BE2C (cell line): ENCODE results near the gene MCTP2.
"Not testable (repeated sequence)": the region's sequence is repeated elsewhere in the genome, so short reads cannot be mapped to it uniquely, and the experiment has no call there.

Source experiments
- DNase-seq: peaks from one replicate; pipeline ENCODE4 v3.0.0-alpha.2; 2020
- H3K27me3 ChIP-seq: fragments of 250-450 bp; sonication (Bioruptor Pico); 2 replicates; pipeline ENCODE4 v1.5.1; 2020; ENCODE audit warnings: mild to moderate bottlenecking
- H3K36me3 ChIP-seq: fragments of 250-450 bp; sonication (Bioruptor Pico); 2 replicates; pipeline ENCODE4 v1.5.1; 2020; ENCODE audit warnings: mild to moderate bottlenecking
- H3K4me1 ChIP-seq: fragments of 250-450 bp; sonication (Bioruptor Pico); 2 replicates; pipeline ENCODE4 v1.5.1; 2020
- H3K4me3 ChIP-seq: 2 replicates; pipeline ENCODE4 v1.5.1; 2011; ENCODE audit warnings: low read depth, low read length
- H3K9me3 ChIP-seq: fragments of 250-450 bp; sonication (Bioruptor Pico); 2 replicates; pipeline ENCODE4 v1.5.1; 2020
- TF ChIP-seq, protein P1 (sequence below): IDR thresholded peaks from 2 replicates; pipeline ENCODE4 v1.5.1; 2012; ENCODE audit warnings: mild to moderate bottlenecking, low read depth, low read length

The MCTP2 gene

DNA sequence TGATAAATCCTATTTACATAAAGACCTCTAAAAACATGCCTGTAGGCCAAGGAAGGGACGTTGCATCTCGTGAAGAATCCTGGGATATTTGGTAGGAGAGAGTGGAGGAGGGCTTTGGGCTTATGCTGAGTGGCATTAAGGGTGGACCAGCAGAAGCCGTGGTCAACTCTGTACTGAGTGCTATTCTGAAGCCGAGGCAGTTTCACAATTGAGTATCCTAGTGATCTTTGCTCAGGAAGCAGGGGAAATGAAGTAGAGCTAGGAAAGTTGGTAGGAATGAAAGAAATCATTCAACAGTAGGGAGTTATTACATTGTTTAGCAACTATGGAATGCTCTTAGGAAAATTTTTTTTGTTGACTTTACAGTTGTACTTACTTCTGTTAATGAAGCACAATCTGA lies 24.2 kb downstream of the MCTP2 start:
- Histone ChIP-seq H3K9me3 (no peaks in the 10 kb centered on the region), H3K4me1 (no peaks in the 10 kb centered on the region), H3K36me3 (no peaks in the 10 kb centered on the region), H3K27me3 (no peaks in the 10 kb centered on the region), H3K4me3 (no peak overlapping the region)
- no peak for DNase-seq
- TF ChIP-seq, protein P1, sequence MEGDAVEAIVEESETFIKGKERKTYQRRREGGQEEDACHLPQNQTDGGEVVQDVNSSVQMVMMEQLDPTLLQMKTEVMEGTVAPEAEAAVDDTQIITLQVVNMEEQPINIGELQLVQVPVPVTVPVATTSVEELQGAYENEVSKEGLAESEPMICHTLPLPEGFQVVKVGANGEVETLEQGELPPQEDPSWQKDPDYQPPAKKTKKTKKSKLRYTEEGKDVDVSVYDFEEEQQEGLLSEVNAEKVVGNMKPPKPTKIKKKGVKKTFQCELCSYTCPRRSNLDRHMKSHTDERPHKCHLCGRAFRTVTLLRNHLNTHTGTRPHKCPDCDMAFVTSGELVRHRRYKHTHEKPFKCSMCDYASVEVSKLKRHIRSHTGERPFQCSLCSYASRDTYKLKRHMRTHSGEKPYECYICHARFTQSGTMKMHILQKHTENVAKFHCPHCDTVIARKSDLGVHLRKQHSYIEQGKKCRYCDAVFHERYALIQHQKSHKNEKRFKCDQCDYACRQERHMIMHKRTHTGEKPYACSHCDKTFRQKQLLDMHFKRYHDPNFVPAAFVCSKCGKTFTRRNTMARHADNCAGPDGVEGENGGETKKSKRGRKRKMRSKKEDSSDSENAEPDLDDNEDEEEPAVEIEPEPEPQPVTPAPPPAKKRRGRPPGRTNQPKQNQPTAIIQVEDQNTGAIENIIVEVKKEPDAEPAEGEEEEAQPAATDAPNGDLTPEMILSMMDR = no peak

DNA sequence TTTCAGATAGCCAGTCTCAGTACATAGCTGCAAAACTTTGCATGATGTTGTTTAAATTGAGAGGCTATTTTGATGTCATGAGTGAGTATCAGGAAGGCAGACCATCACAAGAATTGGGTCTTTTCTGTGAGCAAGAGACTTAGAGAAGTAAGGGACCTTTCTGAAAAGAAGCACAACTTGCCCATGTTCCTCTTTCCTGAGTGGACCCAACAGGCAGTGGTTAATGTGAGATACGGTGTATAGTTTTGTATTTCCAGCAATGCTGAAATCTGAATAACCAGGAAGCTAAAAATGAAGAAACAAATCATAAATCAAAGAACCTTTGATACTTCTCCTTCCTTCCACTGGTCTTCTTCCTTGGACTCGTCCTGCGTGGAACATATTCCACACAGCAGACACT lies 25.1 kb downstream of the MCTP2 start:
- no peaks in the 10 kb centered on the region for H3K4me1 ChIP-seq
- H3K4me3 ChIP-seq = no peak overlapping the region
- H3K9me3 ChIP-seq = no peaks in the 10 kb centered on the region
- no peaks in the 10 kb centered on the region for H3K27me3 ChIP-seq
- DNase-seq = no peak
- H3K36me3 ChIP-seq = no peaks in the 10 kb centered on the region
- TF ChIP-seq, protein P1 = no peak

DNA sequence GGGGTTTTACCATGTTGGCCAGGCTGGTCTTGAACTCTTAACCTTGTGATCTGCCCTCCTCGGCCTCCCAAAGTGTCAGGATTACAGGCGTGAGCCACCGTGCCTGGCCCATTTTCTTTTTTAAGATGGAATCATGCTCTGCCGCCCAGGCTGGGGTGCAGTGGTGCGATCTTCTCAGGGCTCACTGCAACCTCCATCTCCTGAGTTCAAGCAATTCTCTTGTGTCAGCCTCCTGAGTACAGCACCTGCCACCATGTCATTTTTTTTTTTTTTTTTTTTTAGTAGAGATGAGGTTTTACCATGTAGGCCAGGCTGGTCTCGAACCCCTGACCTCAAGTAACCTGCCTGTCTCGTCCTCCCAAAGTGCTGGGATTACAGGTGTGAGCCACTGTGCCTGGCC lies 26.4 kb downstream of the MCTP2 start:
- H3K4me3 ChIP-seq, H3K36me3 ChIP-seq, H3K27me3 ChIP-seq, H3K9me3 ChIP-seq, DNase-seq, H3K4me1 ChIP-seq: not testable (repeated sequence)

DNA sequence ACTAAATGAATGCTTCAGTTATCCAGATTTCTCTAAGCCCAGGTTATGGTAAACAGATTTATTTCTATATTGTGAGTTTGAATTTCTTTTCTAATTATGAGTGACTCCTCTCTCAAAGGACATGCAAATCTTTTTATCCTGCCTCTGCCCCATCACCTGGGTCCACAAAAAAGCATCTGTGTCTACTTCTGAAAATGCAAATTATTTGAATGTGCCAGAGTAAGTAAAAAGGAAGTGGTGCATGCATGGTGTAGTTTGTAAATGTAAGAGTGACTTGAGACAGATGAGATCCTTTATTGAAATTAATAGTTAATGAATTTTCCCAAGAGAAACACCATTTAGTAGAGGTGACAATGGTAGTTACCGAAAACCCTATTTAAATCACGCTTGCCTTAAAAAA lies 26.9 kb downstream of the MCTP2 start:
- Histone ChIP-seq H3K36me3 (no peaks in the 10 kb centered on the region), H3K9me3 (no peaks in the 10 kb centered on the region), H3K4me3 (no peak overlapping the region), H3K27me3 (no peaks in the 10 kb centered on the region), H3K4me1 (no peaks in the 10 kb centered on the region)
- TF ChIP-seq, protein P1 = no peak
- DNase-seq = no peak

DNA sequence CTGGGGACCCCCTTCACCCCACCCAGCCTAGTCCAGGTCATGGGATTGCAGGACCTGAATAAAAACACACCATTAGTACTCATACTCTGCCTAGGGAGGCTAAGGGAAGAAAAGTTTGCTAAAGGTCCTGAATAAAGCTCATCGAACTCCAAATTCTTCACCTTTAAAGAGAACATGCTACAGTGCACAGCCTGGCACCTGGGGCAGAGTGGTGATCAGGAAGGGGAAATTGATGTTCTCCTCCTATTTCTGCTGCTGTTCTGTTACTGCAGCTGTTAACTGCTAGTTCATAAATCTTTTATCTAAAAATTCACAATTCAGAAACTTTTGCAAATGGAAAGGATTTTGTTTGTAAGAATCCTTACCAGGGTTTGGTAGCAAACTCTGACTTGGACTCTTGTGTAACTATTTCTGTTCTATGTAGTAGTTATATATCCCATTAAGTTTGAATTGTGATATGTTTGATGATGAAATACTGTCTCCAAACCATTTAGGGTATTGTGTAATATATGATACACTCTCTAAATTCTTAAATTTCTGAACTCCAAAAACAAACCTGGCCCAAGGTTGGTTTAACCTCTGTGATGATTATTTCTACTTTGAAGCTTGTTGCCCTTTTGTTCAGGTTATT lies 27.9 kb downstream of the MCTP2 start:
- no peak for DNase-seq
- TF ChIP-seq, protein P1 = no peak
- Histone ChIP-seq H3K4me3 (no peak overlapping the region), H3K36me3 (no peaks in the 10 kb centered on the region), H3K9me3 (no peaks in the 10 kb centered on the region), H3K4me1 (no peaks in the 10 kb centered on the region), H3K27me3 (no peaks in the 10 kb centered on the region)

DNA sequence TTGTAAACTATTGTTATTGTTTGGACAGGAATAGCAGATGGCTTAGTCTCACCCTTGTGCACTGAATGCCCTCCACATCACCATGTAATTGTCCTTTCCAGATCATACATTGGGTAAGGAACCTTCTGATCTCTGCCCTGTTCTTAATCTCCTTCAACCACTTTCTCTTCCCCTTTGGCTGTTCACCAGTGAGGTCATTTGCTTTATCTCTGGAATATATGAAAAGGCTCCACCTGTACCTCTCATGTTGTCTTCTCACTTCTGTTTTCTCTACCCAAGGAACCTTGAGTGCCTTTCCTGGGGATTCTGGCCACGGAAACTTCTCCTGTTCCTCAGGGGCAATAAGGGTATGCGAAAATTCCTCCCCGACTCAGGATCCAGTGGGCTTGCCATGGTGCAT lies 28.5 kb downstream of the MCTP2 start:
- H3K9me3 ChIP-seq = no peaks in the 10 kb centered on the region
- H3K36me3 ChIP-seq = no peaks in the 10 kb centered on the region
- no peak for DNase-seq
- no peaks in the 10 kb centered on the region for H3K4me1 ChIP-seq
- H3K27me3 ChIP-seq = no peaks in the 10 kb centered on the region
- TF ChIP-seq, protein P1 = no peak
- H3K4me3 ChIP-seq = no peak overlapping the region

DNA sequence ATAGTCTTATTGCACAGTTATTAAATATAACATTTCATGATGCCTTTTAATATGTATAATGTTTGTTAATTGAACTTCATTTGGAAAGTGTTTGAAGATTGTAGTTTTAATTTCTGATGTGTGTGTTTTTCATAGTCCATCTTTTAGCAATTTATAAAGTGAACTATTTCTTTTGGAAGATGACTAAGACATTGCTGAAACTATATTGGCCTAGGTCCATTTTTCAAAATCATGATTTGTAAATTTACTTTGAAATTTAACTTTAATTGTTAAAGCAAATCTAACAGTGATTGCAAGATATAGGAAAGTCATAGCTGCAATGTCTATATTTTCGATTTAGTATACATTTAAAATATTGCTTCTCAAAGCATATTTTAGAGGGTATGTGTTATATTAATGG lies 30.8 kb downstream of the MCTP2 start:
- TF ChIP-seq, protein P1 = no peak
- no peaks in the 10 kb centered on the region for H3K9me3 ChIP-seq
- H3K36me3 ChIP-seq = no peaks in the 10 kb centered on the region
- DNase-seq = no peak
- no peaks in the 10 kb centered on the region for H3K27me3 ChIP-seq
- H3K4me3 ChIP-seq = no peak overlapping the region
- no peaks in the 10 kb centered on the region for H3K4me1 ChIP-seq
